Gastrocnemius medialis (tissue), 4 donors: ENCODE results near the gene OR2T4.

Experiments
- CTCF ChIP-seq, 5 experiments: fragments of 450-650 bp in 3 of 5; fragments of 200-600 bp in 2 of 5; sonication (generic) in 2 of 5; IDR thresholded peaks in 4 of 5; conservative IDR thresholded peaks in 1 of 5; 1 replicate in 4 of 5; 2 replicates in 1 of 5; pipeline ENCODE4 v1.5.1; 2016 to 2019; ENCODE audit warnings: antibody characterized with exemption in 5 of 5, mild to moderate bottlenecking in 3 of 5, moderate library complexity in 3 of 5
- POLR2A ChIP-seq, 2 donors: fragments of 450-650 bp; IDR thresholded peaks; one replicate each; pipeline ENCODE4 v1.6.1; 2017; ENCODE audit warnings: antibody characterized with exemption in 2 of 2, mild to moderate bottlenecking in 2 of 2, moderate library complexity in 2 of 2

DNA sequence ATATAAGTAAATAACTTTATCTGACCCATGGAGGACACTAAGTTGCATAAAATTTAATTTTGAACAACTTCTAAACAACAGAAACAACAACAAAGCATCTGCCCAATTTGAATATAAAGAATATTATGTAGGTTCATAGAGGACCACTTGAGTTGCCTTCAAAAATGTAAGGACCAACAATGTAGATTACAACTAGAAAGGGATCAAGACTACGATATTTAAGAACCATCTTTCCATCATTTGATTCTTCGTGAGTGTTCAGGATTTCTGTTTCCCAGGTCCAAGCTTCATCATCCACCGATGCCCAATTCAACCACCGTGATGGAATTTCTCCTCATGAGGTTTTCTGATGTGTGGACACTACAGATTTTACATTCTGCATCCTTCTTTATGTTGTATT lies 13.0 kb upstream of the OR2T4 start, which contains the start of gene OR14C36:
- no peak for TF ChIP-seq CTCF (IDR thresholded peaks at IDR 0.05 in 4 of 5, conservative IDR thresholded peaks at IDR 0.05 in 1 of 5)
- no peak for TF ChIP-seq POLR2A (IDR thresholded peaks at IDR 0.05)
